ENCODE data around the gene IPO8.

DNA sequence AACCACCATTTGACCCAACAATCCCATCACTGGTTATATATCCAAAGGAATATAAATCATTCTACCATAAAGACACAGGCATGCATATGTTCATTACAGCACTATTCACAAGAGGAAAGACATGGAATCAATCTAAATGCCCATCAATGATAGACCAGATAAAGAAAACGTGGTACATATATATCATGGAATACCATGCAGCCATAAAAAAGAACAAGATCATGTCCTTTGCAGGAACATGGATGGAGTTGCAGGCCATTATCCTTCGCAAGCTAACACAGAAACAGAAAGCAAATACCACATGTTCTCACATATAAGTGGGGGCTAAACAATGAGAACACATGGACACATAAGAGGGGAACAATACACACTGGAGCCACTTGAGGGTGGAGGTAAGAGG is 43.4 kb upstream of the IPO8 start:
- TF ChIP-seq, protein P1, sequence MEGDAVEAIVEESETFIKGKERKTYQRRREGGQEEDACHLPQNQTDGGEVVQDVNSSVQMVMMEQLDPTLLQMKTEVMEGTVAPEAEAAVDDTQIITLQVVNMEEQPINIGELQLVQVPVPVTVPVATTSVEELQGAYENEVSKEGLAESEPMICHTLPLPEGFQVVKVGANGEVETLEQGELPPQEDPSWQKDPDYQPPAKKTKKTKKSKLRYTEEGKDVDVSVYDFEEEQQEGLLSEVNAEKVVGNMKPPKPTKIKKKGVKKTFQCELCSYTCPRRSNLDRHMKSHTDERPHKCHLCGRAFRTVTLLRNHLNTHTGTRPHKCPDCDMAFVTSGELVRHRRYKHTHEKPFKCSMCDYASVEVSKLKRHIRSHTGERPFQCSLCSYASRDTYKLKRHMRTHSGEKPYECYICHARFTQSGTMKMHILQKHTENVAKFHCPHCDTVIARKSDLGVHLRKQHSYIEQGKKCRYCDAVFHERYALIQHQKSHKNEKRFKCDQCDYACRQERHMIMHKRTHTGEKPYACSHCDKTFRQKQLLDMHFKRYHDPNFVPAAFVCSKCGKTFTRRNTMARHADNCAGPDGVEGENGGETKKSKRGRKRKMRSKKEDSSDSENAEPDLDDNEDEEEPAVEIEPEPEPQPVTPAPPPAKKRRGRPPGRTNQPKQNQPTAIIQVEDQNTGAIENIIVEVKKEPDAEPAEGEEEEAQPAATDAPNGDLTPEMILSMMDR (IDR thresholded peaks at IDR 0.05), result no peak
- TF ChIP-seq POLR2A (IDR thresholded peaks at IDR 0.05), result no peak
